PFSK-1 (cell line): Measurements from ENCODE around the gene ZNF513.

Experiments
- POLR2AphosphoS5 ChIP-seq: IDR thresholded peaks from 2 replicates; pipeline ENCODE4 v1.6.1; 2012; ENCODE audit warnings: low read depth, mild to moderate bottlenecking, control low read depth, low read length, moderate library complexity
- TAF1 ChIP-seq: IDR thresholded peaks from 2 replicates; pipeline ENCODE4 v1.6.1; 2012; ENCODE audit warnings: low read length, control low read depth, borderline replicate concordance; ENCODE audit not compliant: insufficient read depth

GRCh38 chr2:27407798-27408491, 27.4 kb upstream of the ZNF513 start:
- TF ChIP-seq POLR2AphosphoS5 (peak; percentile 46), TAF1 (no peak)
